HepG2 (cell line): ENCODE results near the gene MTSS2. TPM values are rescaled to one million over a fixed set of nuclear protein-coding genes. Genes with fewer than 3 reads are reported as not detected.

Experiments
- ATAD3A ChIP-seq: sonication (generic); formaldehyde crosslinking; IDR thresholded peaks from 2 replicates; pipeline ENCODE4 v1.4.0; 2020; ENCODE audit warnings: missing genetic modification reagents
- BHLHE40 ChIP-seq: IDR thresholded peaks from 2 replicates; pipeline ENCODE4 v1.6.1; 2011; ENCODE audit warnings: low read length, improper control_type of control experiment
- CBFB ChIP-seq: sonication (generic); formaldehyde crosslinking; IDR thresholded peaks from 2 replicates; pipeline ENCODE4 v1.4.0; 2020; ENCODE audit warnings: missing genetic modification reagents
- E2F1 ChIP-seq: sonication (generic); formaldehyde crosslinking; IDR thresholded peaks from 2 replicates; pipeline ENCODE4 v1.5.0; 2020; ENCODE audit warnings: missing genetic modification reagents
- GPN1 ChIP-seq: sonication (generic); formaldehyde crosslinking; IDR thresholded peaks from 2 replicates; pipeline ENCODE4 v1.5.1; 2020; ENCODE audit warnings: missing genetic modification reagents, borderline replicate concordance
- HOXA3 ChIP-seq: sonication (generic); formaldehyde crosslinking; IDR thresholded peaks from 2 replicates; pipeline ENCODE4 v1.5.0; 2020; ENCODE audit warnings: missing genetic modification reagents
- KAT7 ChIP-seq: IDR thresholded peaks from 2 replicates; pipeline ENCODE4 v1.6.1; 2018; ENCODE audit warnings: borderline replicate concordance, missing compliant biosample characterization
- MXI1 ChIP-seq: IDR thresholded peaks from 3 replicates; pipeline ENCODE4 v1.6.1; 2012; ENCODE audit warnings: low read depth, low read length, inconsistent platforms, borderline replicate concordance
- NFAT5 ChIP-seq: sonication (generic); formaldehyde crosslinking; IDR thresholded peaks from 2 replicates; pipeline ENCODE4 v1.4.0; 2020; ENCODE audit warnings: missing genetic modification reagents
- NFKBIZ ChIP-seq: IDR thresholded peaks from 2 replicates; pipeline ENCODE4 v1.6.1; 2018; ENCODE audit warnings: missing genetic modification reagents, missing compliant biosample characterization
- PITX1 ChIP-seq: sonication (generic); formaldehyde crosslinking; IDR thresholded peaks from 2 replicates; pipeline ENCODE4 v1.5.1; 2020; ENCODE audit warnings: mild to moderate bottlenecking, missing genetic modification reagents
- PRDM10 ChIP-seq: sonication (generic); formaldehyde crosslinking; IDR thresholded peaks from 2 replicates; pipeline ENCODE4 v1.4.0; 2020; ENCODE audit warnings: low read depth, missing genetic modification reagents
- XRCC5 ChIP-seq: fragments of 200-400 bp; formaldehyde crosslinking; optimal IDR thresholded peaks from 2 replicates; pipeline ENCODE3; 2017; ENCODE audit warnings: mild to moderate bottlenecking, low read length
- ZIK1 ChIP-seq: sonication (generic); formaldehyde crosslinking; IDR thresholded peaks from 2 replicates; pipeline ENCODE4 v1.5.0; 2020; ENCODE audit warnings: mild to moderate bottlenecking, low read depth, missing genetic modification reagents, borderline replicate concordance
- ZNF180 ChIP-seq: sonication (generic); formaldehyde crosslinking; IDR thresholded peaks from 2 replicates; pipeline ENCODE4 v1.4.0; 2020; ENCODE audit warnings: low read depth, missing genetic modification reagents, borderline replicate concordance
- ZNF260 ChIP-seq: sonication (generic); formaldehyde crosslinking; IDR thresholded peaks from 2 replicates; pipeline ENCODE4 v1.4.0; 2020; ENCODE audit warnings: missing genetic modification reagents, low read depth, mild to moderate bottlenecking, borderline replicate concordance
- ZNF547 ChIP-seq: sonication (generic); formaldehyde crosslinking; IDR thresholded peaks from 2 replicates; pipeline ENCODE4 v1.5.1; 2020; ENCODE audit warnings: mild to moderate bottlenecking, missing genetic modification reagents
- ZNF563 ChIP-seq: sonication (generic); formaldehyde crosslinking; IDR thresholded peaks from 2 replicates; pipeline ENCODE4 v1.8.0; 2022; ENCODE audit warnings: mild to moderate bottlenecking, moderate library complexity, missing genetic modification reagents
- ZNF580 ChIP-seq: IDR thresholded peaks from 2 replicates; pipeline ENCODE4 v1.6.1; 2016; ENCODE audit warnings: low read depth, borderline replicate concordance
- ZNF776 ChIP-seq: sonication (generic); formaldehyde crosslinking; IDR thresholded peaks from 2 replicates; pipeline ENCODE4 v1.4.0; 2020; ENCODE audit warnings: mild to moderate bottlenecking, missing genetic modification reagents
- polyA plus RNA-seq, 8 experiments: library from polyadenylated mRNA; depleted of rRNA in 3 of 8; stranded (reverse) in 7 of 8; unstranded in 1 of 8; fragments of >200 nt; fragmentation: Illumina TruSeq in 4 of 8; extraction: Trizol in 4 of 8; gene quantifications; 2 replicates each; pipeline versions ENCODE4 v1.2.1 to v1.2.3, GENCODE V29; 2011 to 2016; ENCODE audit warnings: low read depth in 4 of 8, missing spikeins in 1 of 8, mixed read lengths in 1 of 8; ENCODE audit not compliant: insufficient read depth in 1 of 8
- total RNA-seq, 5 experiments: library from RNA; depleted of rRNA; stranded (reverse); fragments of >200 nt; fragmentation: Illumina TruSeq; extraction: Trizol; gene quantifications; 2 replicates each; pipeline ENCODE4 v1.2.3, GENCODE V29; 2016; ENCODE audit warnings: low read depth in 1 of 5

The MTSS2 gene
- total and polyA plus RNA-seq, 2 of the 13 experiments (the other 11 are each of a cell fraction or from before 2014, with no cell fraction given) = 132 to 242 TPM

GRCh38 chr16:70710422-70711210, 24.8 kb upstream of the MTSS2 start (continued):
- no peak for TF ChIP-seq ZNF563 (CRISPR knock-in tag)
- no peak for TF ChIP-seq BHLHE40
- no peak for TF ChIP-seq ZNF547 (CRISPR knock-in tag)
- TF ChIP-seq XRCC5 = no peak
- TF ChIP-seq PITX1 (CRISPR knock-in tag) = no peak
- TF ChIP-seq ZIK1 (CRISPR knock-in tag) = no peak
- TF ChIP-seq E2F1 (CRISPR knock-in tag) = no peak
- no peak for TF ChIP-seq NFKBIZ
- no peak for TF ChIP-seq CBFB (CRISPR knock-in tag)
- TF ChIP-seq ZNF580 (CRISPR knock-in tag) = no peak
- no peak; the same call in 1 of the 2 replicates for TF ChIP-seq HOXA3 (CRISPR knock-in tag)
- no peak for TF ChIP-seq ZNF260 (CRISPR knock-in tag)
- TF ChIP-seq NFAT5 (CRISPR knock-in tag) = no peak; the same call in 1 of the 2 replicates
- TF ChIP-seq GPN1 = no peak
- no peak for TF ChIP-seq ZNF776 (CRISPR knock-in tag)
- TF ChIP-seq PRDM10 (CRISPR knock-in tag) = no peak
- TF ChIP-seq MXI1 = no peak
- TF ChIP-seq KAT7 (CRISPR knock-in tag) = no peak
- TF ChIP-seq ZNF180 (CRISPR knock-in tag) = no peak
- TF ChIP-seq ATAD3A = no peak
